OCI-M2 (cell line): Measurements from ENCODE around the gene NRF1.

ENCODE experiments used
- DNase-seq: peaks from one replicate; lab custom pipeline; 2025; ENCODE audit not compliant: unreplicated experiment; lab: John Stamatoyannopoulos, UW

The NRF1 gene

GRCh38 chr7:129768614-129769399 is 157.3 kb downstream of the NRF1 start:
- DNase-seq = no peak

- no peak for DNase-seq
Observed at GRCh38 chr7:129769400-129769774, 157.9 kb downstream of the NRF1 start.

GRCh38 chr7:129769866-129770808 is 158.6 kb downstream of the NRF1 start:
- DNase-seq = no peak

GRCh38 chr7:129771201-129771927 is 159.8 kb downstream of the NRF1 start:
- DNase-seq = no peak

GRCh38 chr7:129771928-129772479 is 160.5 kb downstream of the NRF1 start:
- DNase-seq = no peak

GRCh38 chr7:129772646-129773280 is 161.2 kb downstream of the NRF1 start:
- DNase-seq = no peak

- no peak for DNase-seq
Observed at GRCh38 chr7:129773328-129773731, 161.8 kb downstream of the NRF1 start.

- no peak for DNase-seq
Observed at GRCh38 chr7:129773871-129774270, 162.4 kb downstream of the NRF1 start.

- no peak for DNase-seq
Observed at GRCh38 chr7:129774359-129774758, 162.8 kb downstream of the NRF1 start.

- DNase-seq = no peak
Observed at GRCh38 chr7:129774871-129775694, 163.6 kb downstream of the NRF1 start.

GRCh38 chr7:129775695-129776361 is 164.3 kb downstream of the NRF1 start:
- no peak for DNase-seq

- no peak for DNase-seq
Observed at GRCh38 chr7:129776362-129776722, 164.8 kb downstream of the NRF1 start.

GRCh38 chr7:129777195-129777844 is 165.8 kb downstream of the NRF1 start:
- no peak for DNase-seq

- no peak for DNase-seq
Observed at GRCh38 chr7:129777993-129778769, 166.7 kb downstream of the NRF1 start.

- no peak for DNase-seq
Observed at GRCh38 chr7:129778770-129779601, 167.5 kb downstream of the NRF1 start.

GRCh38 chr7:129779602-129780256 is 168.2 kb downstream of the NRF1 start:
- DNase-seq = no peak
